ENCODE results near the gene RNF19B.

The RNF19B gene

GRCh38 chr1:32926562-32926961 is 38.0 kb downstream of the RNF19B start:
- TF ChIP-seq CTCF (IDR thresholded peaks at IDR 0.05; ENCODE audit: low read depth, low read length, missing control alignments): no peak
- no peak overlapping the region for H3K4me3 ChIP-seq (replicated peaks; ENCODE audit: low read depth, low read length)
- DNase-seq (ENCODE audit: extremely low read depth, low read depth): no peak

- DNase-seq (ENCODE audit: extremely low read depth, low read depth): no peak
- no peak overlapping the region for H3K4me3 ChIP-seq (replicated peaks; ENCODE audit: low read depth, low read length)
- no peak for TF ChIP-seq CTCF (IDR thresholded peaks at IDR 0.05; ENCODE audit: low read depth, low read length, missing control alignments)
Observed at GRCh38 chr1:32925403-32926162, 39.0 kb downstream of the RNF19B start.

GRCh38 chr1:32924881-32925344 is 39.7 kb downstream of the RNF19B start:
- no peak overlapping the region for H3K4me3 ChIP-seq (replicated peaks; ENCODE audit: low read depth, low read length)
- DNase-seq (ENCODE audit: extremely low read depth, low read depth): no peak
- no peak for TF ChIP-seq CTCF (IDR thresholded peaks at IDR 0.05; ENCODE audit: low read depth, low read length, missing control alignments)

- TF ChIP-seq CTCF (IDR thresholded peaks at IDR 0.05; ENCODE audit: low read depth, low read length, missing control alignments): no peak
- H3K4me3 ChIP-seq (replicated peaks; ENCODE audit: low read depth, low read length): no peak overlapping the region
- no peak for DNase-seq (ENCODE audit: extremely low read depth, low read depth)
Observed at GRCh38 chr1:32920833-32921232, 43.8 kb downstream of the RNF19B start.

GRCh38 chr1:32919811-32920733 is 44.5 kb downstream of the RNF19B start:
- H3K4me3 ChIP-seq (replicated peaks; ENCODE audit: low read depth, low read length): no peak overlapping the region
- TF ChIP-seq CTCF (IDR thresholded peaks at IDR 0.05; ENCODE audit: low read depth, low read length, missing control alignments): no peak
- DNase-seq (ENCODE audit: extremely low read depth, low read depth): no peak

GRCh38 chr1:32918179-32918578 is 46.4 kb downstream of the RNF19B start:
- no peak overlapping the region for H3K4me3 ChIP-seq (replicated peaks; ENCODE audit: low read depth, low read length)
- DNase-seq (ENCODE audit: extremely low read depth, low read depth): no peak
- no peak for TF ChIP-seq CTCF (IDR thresholded peaks at IDR 0.05; ENCODE audit: low read depth, low read length, missing control alignments)
